Endodermal cell (in vitro differentiated cells): ENCODE measurements around the gene UBXN11. TPM values are rescaled to one million over a fixed set of nuclear protein-coding genes. Genes with fewer than 3 reads are reported as not detected.

Experiments used
- DNase-seq: peaks from one replicate; pipeline ENCODE4 v3.0.0-alpha.2; 2017
- H3K27ac ChIP-seq: 2 replicates; pipeline ENCODE4 v1.5.1; 2013; ENCODE audit warnings: mild to moderate bottlenecking, low read depth, low read length, moderate library complexity
- H3K27me3 ChIP-seq: 2 replicates; pipeline ENCODE4 v1.6.1; 2013; ENCODE audit warnings: mild to moderate bottlenecking, low read length, moderate library complexity; ENCODE audit not compliant: insufficient read depth, control insufficient read depth, poor library complexity, severe bottlenecking
- H3K36me3 ChIP-seq: 2 replicates; pipeline ENCODE4 v1.7.0; 2013; ENCODE audit warnings: mild to moderate bottlenecking, low read length, moderate library complexity; ENCODE audit not compliant: control insufficient read depth, insufficient read depth
- H3K4me1 ChIP-seq: one replicate; pipeline ENCODE4 v1.7.0; 2013; ENCODE audit warnings: low read length; ENCODE audit not compliant: control insufficient read depth, insufficient read depth
- H3K4me3 ChIP-seq: 2 replicates; pipeline ENCODE4 v1.5.1; 2013; ENCODE audit warnings: mild to moderate bottlenecking, low read length, moderate library complexity
- H3K9ac ChIP-seq: 2 replicates; pipeline ENCODE4 v1.6.1; 2013; ENCODE audit warnings: mild to moderate bottlenecking, low read length, moderate library complexity; ENCODE audit not compliant: poor library complexity, severe bottlenecking; ENCODE audit errors: extremely low read depth
- H3K9me3 ChIP-seq: 2 replicates; pipeline ENCODE4 v1.6.1; 2013; ENCODE audit warnings: mild to moderate bottlenecking, low read length, moderate library complexity; ENCODE audit not compliant: control insufficient read depth
- H3K27ac Mint-ChIP-seq: 2 replicates; pipeline ENCODE4 v1.8.0; 2020; ENCODE audit warnings: mixed read lengths
- H3K27me3 Mint-ChIP-seq: 2 replicates; pipeline ENCODE4 v1.8.0; 2021; ENCODE audit warnings: mild to moderate bottlenecking, mixed read lengths; ENCODE audit not compliant: insufficient read depth
- H3K36me3 Mint-ChIP-seq: 2 replicates; pipeline ENCODE4 v1.8.0; 2020; ENCODE audit warnings: low read depth, mixed read lengths
- H3K4me1 Mint-ChIP-seq: 2 replicates; pipeline ENCODE4 v1.8.0; 2020; ENCODE audit warnings: mixed read lengths
- H3K4me3 Mint-ChIP-seq: 2 replicates; pipeline ENCODE4 v1.8.0; 2020; ENCODE audit warnings: mild to moderate bottlenecking, moderate library complexity, mixed read lengths
- H3K9me3 Mint-ChIP-seq: 2 replicates; pipeline ENCODE4 v1.8.0; 2020; ENCODE audit warnings: mild to moderate bottlenecking, mixed read lengths
- WGBS, 2 experiments: methylation state at CpG; one replicate each; pipeline versions ENCODE4 v1.1.5 to v1.1.7; 2013; ENCODE audit warnings: missing lambda C conversion rate in 2 of 2, mixed read lengths in 1 of 2; ENCODE audit not compliant: insufficient coverage in 1 of 2, insufficient read length in 1 of 2; 5-methylcytosine and 5-hydroxymethylcytosine counted together
- total RNA-seq, 2 donors: library from RNA; stranded (reverse); fragmentation: NEBNext Ultra II Directional in 1 of 2; extraction: Animal tissue kit (Norgen Biotek cat#: 25700) in 1 of 2; gene quantifications; 2 replicates in 1 of 2; 3 replicates in 1 of 2; pipeline ENCODE4 v1.2.1, GENCODE V29; 2021
- TF ChIP-seq, protein P1 (sequence below): fragments of 200-600 bp; sonication (generic); conservative IDR thresholded peaks from 2 replicates; pipeline ENCODE4 v1.5.0; 2021; ENCODE audit warnings: antibody characterized with exemption, mild to moderate bottlenecking

UBXN11 gene
- total RNA-seq, 2 donors from 2014 or later, result 24.3 to 30.3 TPM

GRCh38 chr1:26297791-26298124 is 8.7 kb downstream of the UBXN11 start:
- no peaks in the 10 kb centered on the region for H3K4me1 ChIP-seq
- Mint-ChIP-seq H3K27ac (no peak overlapping the region), H3K9me3 (no peaks in the 10 kb centered on the region), H3K4me1 (no peaks in the 10 kb centered on the region), H3K36me3 (peaks cover 8% of the 10 kb centered on the region), H3K4me3 (no peak overlapping the region), H3K27me3 (no peaks in the 10 kb centered on the region)
- TF ChIP-seq, protein P1, sequence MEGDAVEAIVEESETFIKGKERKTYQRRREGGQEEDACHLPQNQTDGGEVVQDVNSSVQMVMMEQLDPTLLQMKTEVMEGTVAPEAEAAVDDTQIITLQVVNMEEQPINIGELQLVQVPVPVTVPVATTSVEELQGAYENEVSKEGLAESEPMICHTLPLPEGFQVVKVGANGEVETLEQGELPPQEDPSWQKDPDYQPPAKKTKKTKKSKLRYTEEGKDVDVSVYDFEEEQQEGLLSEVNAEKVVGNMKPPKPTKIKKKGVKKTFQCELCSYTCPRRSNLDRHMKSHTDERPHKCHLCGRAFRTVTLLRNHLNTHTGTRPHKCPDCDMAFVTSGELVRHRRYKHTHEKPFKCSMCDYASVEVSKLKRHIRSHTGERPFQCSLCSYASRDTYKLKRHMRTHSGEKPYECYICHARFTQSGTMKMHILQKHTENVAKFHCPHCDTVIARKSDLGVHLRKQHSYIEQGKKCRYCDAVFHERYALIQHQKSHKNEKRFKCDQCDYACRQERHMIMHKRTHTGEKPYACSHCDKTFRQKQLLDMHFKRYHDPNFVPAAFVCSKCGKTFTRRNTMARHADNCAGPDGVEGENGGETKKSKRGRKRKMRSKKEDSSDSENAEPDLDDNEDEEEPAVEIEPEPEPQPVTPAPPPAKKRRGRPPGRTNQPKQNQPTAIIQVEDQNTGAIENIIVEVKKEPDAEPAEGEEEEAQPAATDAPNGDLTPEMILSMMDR, result no peak
- DNase-seq, result no peak
- H3K9me3 ChIP-seq, result no peaks in the 10 kb centered on the region
- no peaks in the 10 kb centered on the region for H3K36me3 ChIP-seq
- H3K4me3 ChIP-seq, result no peak overlapping the region
- H3K9ac ChIP-seq, result no peak overlapping the region
- 75 to 95% methylated on average over 4 to 6 of the region's 6 CpGs for WGBS, 2 experiments
- no peak overlapping the region for H3K27ac ChIP-seq
- no peaks in the 10 kb centered on the region for H3K27me3 ChIP-seq

DNA sequence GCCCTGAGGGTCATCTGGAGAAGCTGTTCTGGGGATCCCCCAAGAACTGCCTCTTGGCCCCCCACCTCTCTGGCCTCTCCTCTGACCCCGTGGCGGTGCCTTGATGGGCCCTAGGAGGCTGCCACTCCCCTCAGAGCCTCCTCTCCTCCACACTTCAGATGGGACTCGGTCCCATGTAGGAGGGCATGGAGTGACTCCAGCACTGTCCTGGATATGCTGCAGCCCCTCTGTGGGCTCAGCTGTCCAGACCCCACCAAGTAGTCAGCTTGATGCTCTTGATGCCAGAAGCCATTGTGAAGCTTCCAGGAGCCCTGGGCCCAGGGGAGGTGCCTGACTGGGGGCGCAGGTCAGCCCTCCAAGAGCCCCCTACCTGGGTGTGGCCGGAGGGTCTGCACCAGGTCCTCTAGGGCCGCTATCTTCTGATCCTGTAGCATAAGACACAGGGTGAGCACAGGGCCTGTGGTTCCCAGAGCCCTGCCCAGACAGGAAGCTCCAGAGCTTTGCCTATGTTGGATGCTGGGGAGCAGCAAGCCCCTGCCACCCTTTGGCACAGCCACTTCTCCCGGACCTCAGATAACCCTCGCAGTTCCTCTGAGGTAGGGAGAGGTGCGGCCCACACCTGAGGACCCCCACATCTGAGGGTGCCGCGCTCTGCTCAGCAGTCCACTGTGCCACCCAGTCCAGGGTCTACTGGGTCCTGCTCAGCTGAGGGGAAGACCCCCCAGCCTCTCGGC is 9.2 kb downstream of the UBXN11 start:
- H3K9me3 Mint-ChIP-seq, result no peaks in the 10 kb centered on the region
- Histone ChIP-seq H3K4me3 (no peak overlapping the region), H3K9me3 (no peaks in the 10 kb centered on the region), H3K36me3 (no peaks in the 10 kb centered on the region), H3K9ac (no peak overlapping the region), H3K4me1 (no peaks in the 10 kb centered on the region), H3K27ac (no peak overlapping the region), H3K27me3 (no peaks in the 10 kb centered on the region)
- H3K27ac Mint-ChIP-seq, result no peak overlapping the region
- TF ChIP-seq, protein P1, result no peak
- peaks cover 8% of the 10 kb centered on the region for H3K36me3 Mint-ChIP-seq
- DNase-seq, result no peak
- WGBS, 2 experiments, result 90 to 94% methylated on average over 7 to 12 of the region's 12 CpGs
- H3K4me1 Mint-ChIP-seq, result no peaks in the 10 kb centered on the region
- H3K27me3 Mint-ChIP-seq, result no peaks in the 10 kb centered on the region
- H3K4me3 Mint-ChIP-seq, result no peak overlapping the region

- Mint-ChIP-seq H3K9me3 (no peaks in the 10 kb centered on the region), H3K36me3 (peaks cover 8% of the 10 kb centered on the region), H3K4me1 (no peaks in the 10 kb centered on the region), H3K27me3 (no peaks in the 10 kb centered on the region), H3K27ac (no peak overlapping the region), H3K4me3 (no peak overlapping the region)
- H3K36me3 ChIP-seq, result no peaks in the 10 kb centered on the region
- H3K4me1 ChIP-seq, result no peaks in the 10 kb centered on the region
- H3K27me3 ChIP-seq, result no peaks in the 10 kb centered on the region
- no peak for DNase-seq
- H3K4me3 ChIP-seq, result no peak overlapping the region
- no peak overlapping the region for H3K9ac ChIP-seq
- TF ChIP-seq, protein P1, result no peak
- no peaks in the 10 kb centered on the region for H3K9me3 ChIP-seq
- 87 to 92% methylated on average over 15 to 16 of the region's 16 CpGs for WGBS, 2 experiments
- H3K27ac ChIP-seq, result no peak overlapping the region
Observed at GRCh38 chr1:26296340-26297056, 9.9 kb downstream of the UBXN11 start.
